ENCODE measurements around the gene MOSPD2.

Gene MOSPD2

DNA sequence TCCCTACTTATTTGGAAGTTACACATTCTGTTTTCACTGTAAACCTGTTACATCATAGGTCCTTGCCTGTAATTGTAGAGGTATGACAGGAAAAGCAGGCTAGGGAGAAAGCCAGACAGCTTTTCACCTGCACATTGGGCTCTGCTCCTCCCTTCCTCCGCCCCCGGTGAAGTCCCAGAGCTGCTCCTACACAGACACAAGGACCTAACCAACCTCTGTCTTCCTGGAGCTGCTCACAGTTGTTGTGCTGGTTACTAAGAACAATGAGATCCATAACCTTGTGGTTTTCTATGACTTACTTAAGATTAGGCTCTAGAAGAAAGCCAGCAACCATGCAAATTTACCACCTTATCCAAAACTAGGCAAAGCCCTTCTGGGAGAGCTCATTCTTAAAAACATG is 40.0 kb downstream of the MOSPD2 start:
- TF ChIP-seq EZH2 (IDR thresholded peaks at IDR 0.05; ENCODE audit: borderline replicate concordance, low read depth, low read length, severe bottlenecking) = no peak
- TF ChIP-seq, protein P1, sequence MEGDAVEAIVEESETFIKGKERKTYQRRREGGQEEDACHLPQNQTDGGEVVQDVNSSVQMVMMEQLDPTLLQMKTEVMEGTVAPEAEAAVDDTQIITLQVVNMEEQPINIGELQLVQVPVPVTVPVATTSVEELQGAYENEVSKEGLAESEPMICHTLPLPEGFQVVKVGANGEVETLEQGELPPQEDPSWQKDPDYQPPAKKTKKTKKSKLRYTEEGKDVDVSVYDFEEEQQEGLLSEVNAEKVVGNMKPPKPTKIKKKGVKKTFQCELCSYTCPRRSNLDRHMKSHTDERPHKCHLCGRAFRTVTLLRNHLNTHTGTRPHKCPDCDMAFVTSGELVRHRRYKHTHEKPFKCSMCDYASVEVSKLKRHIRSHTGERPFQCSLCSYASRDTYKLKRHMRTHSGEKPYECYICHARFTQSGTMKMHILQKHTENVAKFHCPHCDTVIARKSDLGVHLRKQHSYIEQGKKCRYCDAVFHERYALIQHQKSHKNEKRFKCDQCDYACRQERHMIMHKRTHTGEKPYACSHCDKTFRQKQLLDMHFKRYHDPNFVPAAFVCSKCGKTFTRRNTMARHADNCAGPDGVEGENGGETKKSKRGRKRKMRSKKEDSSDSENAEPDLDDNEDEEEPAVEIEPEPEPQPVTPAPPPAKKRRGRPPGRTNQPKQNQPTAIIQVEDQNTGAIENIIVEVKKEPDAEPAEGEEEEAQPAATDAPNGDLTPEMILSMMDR (IDR thresholded peaks at IDR 0.05; ENCODE audit: borderline replicate concordance, extremely low read depth, low read length, poor library complexity, severe bottlenecking) = no peak

DNA sequence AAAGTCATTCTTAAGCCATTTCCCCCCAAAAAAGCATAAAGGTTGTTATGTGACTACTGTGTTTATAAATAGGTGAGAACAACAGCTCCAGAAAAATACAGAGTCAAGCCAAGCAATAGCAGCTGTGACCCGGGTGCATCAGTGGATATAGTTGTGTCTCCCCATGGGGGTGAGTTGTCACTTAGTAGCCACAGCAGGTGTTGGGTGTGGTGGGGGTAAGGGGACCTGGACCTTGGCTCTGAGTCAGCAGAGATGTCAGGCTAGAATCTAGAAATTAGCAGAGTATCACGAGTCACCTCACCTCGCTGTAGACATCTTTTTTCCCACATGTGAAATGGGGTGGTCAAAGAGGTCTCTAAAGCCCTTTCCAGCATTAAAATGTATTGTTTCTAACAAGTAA is 42.4 kb downstream of the MOSPD2 start:
- ATAC-seq (ENCODE audit: insufficient read depth, low read depth) (no peak), DNase-seq (no peak)
- H3K27ac ChIP-seq (ENCODE audit: low read length) = no peak overlapping the region
- no peaks in the 10 kb centered on the region for H3K9me3 ChIP-seq (ENCODE audit: insufficient read depth, low read length, severe bottlenecking)
- H3K36me3 ChIP-seq (ENCODE audit: insufficient read depth, low read length) = peaks cover 12% of the 10 kb centered on the region; the same call in 1 of the 2 replicates
- no peak overlapping the region for H3K4me2 ChIP-seq (ENCODE audit: insufficient read depth, low read length)
- H3K79me2 ChIP-seq (ENCODE audit: insufficient read depth, low read length) = no peaks in the 10 kb centered on the region
- H2AFZ ChIP-seq (ENCODE audit: low read depth, low read length) = no peak overlapping the region
- H3K9ac ChIP-seq (ENCODE audit: low read depth, low read length) = no peak overlapping the region
- H3K4me1 ChIP-seq (ENCODE audit: insufficient read depth, low read length) = no peaks in the 10 kb centered on the region
- no peaks in the 10 kb centered on the region for H4K20me1 ChIP-seq (ENCODE audit: insufficient read depth, low read length)
- no peak for TF ChIP-seq EZH2 (IDR thresholded peaks at IDR 0.05; ENCODE audit: borderline replicate concordance, low read depth, low read length, severe bottlenecking)
- TF ChIP-seq, protein P1 (IDR thresholded peaks at IDR 0.05; ENCODE audit: borderline replicate concordance, extremely low read depth, low read length, poor library complexity, severe bottlenecking) = no peak
- H3K4me3 ChIP-seq (ENCODE audit: low read depth in 1 of 2, low read length in 2 of 2) = no peak overlapping the region
- no peaks in the 10 kb centered on the region for H3K27me3 ChIP-seq (ENCODE audit: insufficient read depth, low read length, poor library complexity)

More for the DNA sequence above, 40.0 kb downstream of the MOSPD2 start:
- no peak overlapping the region for H3K27ac ChIP-seq (ENCODE audit: low read length)
- H3K4me2 ChIP-seq (ENCODE audit: insufficient read depth, low read length) = no peak overlapping the region
- no peaks in the 10 kb centered on the region for H3K9me3 ChIP-seq (ENCODE audit: insufficient read depth, low read length, severe bottlenecking)
- no peak overlapping the region for H3K9ac ChIP-seq (ENCODE audit: low read depth, low read length)
- H3K27me3 ChIP-seq (ENCODE audit: insufficient read depth, low read length, poor library complexity) = no peaks in the 10 kb centered on the region
- no peaks in the 10 kb centered on the region for H3K4me1 ChIP-seq (ENCODE audit: insufficient read depth, low read length)
- H3K36me3 ChIP-seq (ENCODE audit: insufficient read depth, low read length) = peaks cover 12% of the 10 kb centered on the region; the same call in 1 of the 2 replicates
- ATAC-seq (ENCODE audit: insufficient read depth, low read depth) (no peak), DNase-seq (no peak)
- H2AFZ ChIP-seq (ENCODE audit: low read depth, low read length) = no peak overlapping the region
- H3K79me2 ChIP-seq (ENCODE audit: insufficient read depth, low read length) = no peaks in the 10 kb centered on the region
- no peaks in the 10 kb centered on the region for H4K20me1 ChIP-seq (ENCODE audit: insufficient read depth, low read length)
- no peak overlapping the region for H3K4me3 ChIP-seq (ENCODE audit: low read depth in 1 of 2, low read length in 2 of 2)

DNA sequence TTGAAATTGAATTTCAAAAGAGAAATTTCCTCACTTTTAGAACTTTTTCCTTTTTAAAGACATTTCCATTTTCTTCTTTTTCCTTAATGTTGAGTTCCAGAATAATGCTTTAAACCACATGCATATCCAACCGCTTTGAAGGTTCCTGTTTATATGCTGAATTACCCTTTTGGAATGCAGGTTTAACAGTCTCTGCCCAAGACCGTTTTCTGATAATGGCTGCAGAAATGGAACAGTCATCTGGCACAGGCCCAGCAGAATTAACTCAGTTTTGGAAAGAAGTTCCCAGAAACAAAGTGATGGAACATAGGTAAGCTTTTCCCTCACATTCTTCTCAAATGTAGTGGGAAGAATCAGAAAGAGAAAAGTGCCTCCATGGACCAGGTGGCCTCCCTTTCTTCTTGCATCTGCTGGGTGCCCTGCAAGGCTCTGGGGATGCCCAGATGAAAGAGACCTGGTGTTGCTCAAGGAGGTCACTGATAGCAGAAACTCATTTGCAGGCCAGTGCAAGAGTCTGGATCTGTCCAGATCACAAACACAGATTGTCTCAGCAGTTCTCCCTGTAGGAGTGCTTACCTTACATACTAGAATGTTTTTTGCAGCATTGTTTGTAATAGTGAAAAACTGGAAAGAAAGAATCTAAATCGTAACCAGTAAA is 42.9 kb downstream of the MOSPD2 start:
- Histone ChIP-seq H3K27me3 (ENCODE audit: insufficient read depth, low read length, poor library complexity) (no peaks in the 10 kb centered on the region), H2AFZ (ENCODE audit: low read depth, low read length) (no peak overlapping the region), H3K4me2 (ENCODE audit: insufficient read depth, low read length) (no peak overlapping the region), H3K4me3 (ENCODE audit: low read depth in 1 of 2, low read length in 2 of 2) (no peak overlapping the region), H3K9me3 (ENCODE audit: insufficient read depth, low read length, severe bottlenecking) (no peaks in the 10 kb centered on the region), H4K20me1 (ENCODE audit: insufficient read depth, low read length) (no peaks in the 10 kb centered on the region), H3K79me2 (ENCODE audit: insufficient read depth, low read length) (no peaks in the 10 kb centered on the region), H3K36me3 (ENCODE audit: insufficient read depth, low read length) (peaks cover 12% of the 10 kb centered on the region; the same call in 1 of the 2 replicates), H3K9ac (ENCODE audit: low read depth, low read length) (no peak overlapping the region), H3K27ac (ENCODE audit: low read length) (no peak overlapping the region), H3K4me1 (ENCODE audit: insufficient read depth, low read length) (no peaks in the 10 kb centered on the region)
- TF ChIP-seq, protein P1 (IDR thresholded peaks at IDR 0.05; ENCODE audit: borderline replicate concordance, extremely low read depth, low read length, poor library complexity, severe bottlenecking) = no peak
- no peak for TF ChIP-seq EZH2 (IDR thresholded peaks at IDR 0.05; ENCODE audit: borderline replicate concordance, low read depth, low read length, severe bottlenecking)
- ATAC-seq (ENCODE audit: insufficient read depth, low read depth) = no peak
- no peak for DNase-seq
